ENCODE measurements around the gene MBTD1. TPM values are rescaled to one million over a fixed set of nuclear protein-coding genes. Genes with fewer than 3 reads are reported as not detected.
"Not testable (repeated sequence)": the region's sequence is repeated elsewhere in the genome, so short reads cannot be mapped to it uniquely, and the experiment has no call there.

Gene MBTD1
- total and polyA plus RNA-seq, 10 of the 15 experiments (the other 5 are each of a cell fraction or from before 2014, with no cell fraction given): 1.3 to 16.7 (median 9.5) TPM

GRCh38 chr17:51298508-51299371 is 38.9 kb upstream of the MBTD1 start:
- POLR2A ChIA-PET: no interaction called here
- 69% methylated on average over 10 of the region's 10 CpGs for WGBS (ENCODE audit: insufficient coverage, insufficient replicate concordance, low lambda C conversion rate, missing lambda C conversion rate)
- no TSS peak for BruUV-seq (replicated peaks)
- H3K4me2 ChIP-seq (ENCODE audit: control insufficient read depth, insufficient read depth): no peak overlapping the region
- 0 out of 3 replicates have a peak, but pooled peaks have one; percentile 38 for ATAC-seq
- no peak overlapping the region for H3K27ac ChIP-seq (ENCODE audit: control insufficient read depth, insufficient read depth)
- no peak for DNase-seq (ENCODE audit: low read depth, low spot score)
- no peak overlapping the region for H3K4me3 ChIP-seq
- SMC1A ChIA-PET (ENCODE audit: uncharacterized antibody, unreplicated experiment): interaction anchor here (1.0 to 3.2 kb wide), 7 partner anchors 9 to 317 kb away, joined by 3 to 11 read pairs (median 3); no protein-coding TSS in a partner anchor
- RAD21 ChIA-PET (ENCODE audit: unreplicated experiment): interaction anchor here (1.1 to 1.7 kb wide), 2 partner anchors 10 to 237 kb away, joined by 3 to 5 read pairs; no protein-coding TSS in a partner anchor
- H3K79me2 ChIP-seq (ENCODE audit: control insufficient read depth, insufficient read depth, low read length): no peaks in the 10 kb centered on the region
- intact Hi-C loops (cut with micrococcal nuclease; ENCODE audit: unreplicated experiment): loop anchor here (2.0 kb wide), 1 partner anchor 238 kb away; no protein-coding TSS in a partner anchor
- H4K20me1 ChIP-seq (ENCODE audit: control insufficient read depth, insufficient read depth): no peaks in the 10 kb centered on the region
- peaks cover 0 to 17% of the 10 kb centered on the region in 2 experiments; a peak in 1 of 4 replicates for H3K36me3 ChIP-seq (ENCODE audit: control insufficient read depth in 2 of 2, insufficient read depth in 2 of 2, low read length in 1 of 2)
- H3K9ac ChIP-seq (ENCODE audit: control insufficient read depth, insufficient read depth, low read length): no peak overlapping the region
- CTCF ChIA-PET: interaction anchor here (1.0 to 3.0 kb wide), 9 partner anchors 10 to 808 kb away, joined by 3 to 18 read pairs (median 8); no protein-coding TSS in a partner anchor
- no peaks in the 10 kb centered on the region for H3K27me3 ChIP-seq (replicated peaks in 1 of 2; ENCODE audit: control insufficient read depth in 2 of 2, insufficient read depth in 2 of 2, low read length in 1 of 2)
- in situ Hi-C loops (cut with MboI): no loop called here
- H3K9me3 ChIP-seq (replicated peaks; ENCODE audit: control insufficient read depth, insufficient read depth, low read length): no peaks in the 10 kb centered on the region
- no peak overlapping the region for H2AFZ ChIP-seq (ENCODE audit: control insufficient read depth, low read depth, low read length)
- TF ChIP-seq, protein P1, sequence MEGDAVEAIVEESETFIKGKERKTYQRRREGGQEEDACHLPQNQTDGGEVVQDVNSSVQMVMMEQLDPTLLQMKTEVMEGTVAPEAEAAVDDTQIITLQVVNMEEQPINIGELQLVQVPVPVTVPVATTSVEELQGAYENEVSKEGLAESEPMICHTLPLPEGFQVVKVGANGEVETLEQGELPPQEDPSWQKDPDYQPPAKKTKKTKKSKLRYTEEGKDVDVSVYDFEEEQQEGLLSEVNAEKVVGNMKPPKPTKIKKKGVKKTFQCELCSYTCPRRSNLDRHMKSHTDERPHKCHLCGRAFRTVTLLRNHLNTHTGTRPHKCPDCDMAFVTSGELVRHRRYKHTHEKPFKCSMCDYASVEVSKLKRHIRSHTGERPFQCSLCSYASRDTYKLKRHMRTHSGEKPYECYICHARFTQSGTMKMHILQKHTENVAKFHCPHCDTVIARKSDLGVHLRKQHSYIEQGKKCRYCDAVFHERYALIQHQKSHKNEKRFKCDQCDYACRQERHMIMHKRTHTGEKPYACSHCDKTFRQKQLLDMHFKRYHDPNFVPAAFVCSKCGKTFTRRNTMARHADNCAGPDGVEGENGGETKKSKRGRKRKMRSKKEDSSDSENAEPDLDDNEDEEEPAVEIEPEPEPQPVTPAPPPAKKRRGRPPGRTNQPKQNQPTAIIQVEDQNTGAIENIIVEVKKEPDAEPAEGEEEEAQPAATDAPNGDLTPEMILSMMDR (IDR thresholded peaks at IDR 0.05 in 2 of 3, conservative IDR thresholded peaks at IDR 0.05 in 1 of 3; ENCODE audit: control insufficient read depth in 2 of 3, extremely low read depth in 1 of 3, insufficient read depth in 1 of 3, low read depth in 3 of 3, low read length in 3 of 3): peak; percentile 62 to 68 (median 63); a peak in 5 of 6 replicates
- TF ChIP-seq TARDBP (IDR thresholded peaks at IDR 0.05; ENCODE audit: borderline replicate concordance) (no peak), SRF (IDR thresholded peaks at IDR 0.05; ENCODE audit: low read depth in 2 of 2, low read length in 2 of 2) (no peak), STAT3 (IDR thresholded peaks at IDR 0.05; ENCODE audit: low read depth, low read length) (no peak), CHD2 (IDR thresholded peaks at IDR 0.05; ENCODE audit: borderline replicate concordance, low read depth, low read length) (no peak), RAD21 (IDR thresholded peaks at IDR 0.05; ENCODE audit: insufficient read depth, low read depth, low read length) (peak; percentile 63), POLR2AphosphoS5 (IDR thresholded peaks at IDR 0.05; ENCODE audit: low read length) (0 out of 2 replicates have a peak, but pooled peaks have one; percentile 34)
- peak; percentile 71 for FAIRE-seq
- H3K4me1 ChIP-seq (ENCODE audit: control insufficient read depth, insufficient read depth, low read length): no peaks in the 10 kb centered on the region

DNA sequence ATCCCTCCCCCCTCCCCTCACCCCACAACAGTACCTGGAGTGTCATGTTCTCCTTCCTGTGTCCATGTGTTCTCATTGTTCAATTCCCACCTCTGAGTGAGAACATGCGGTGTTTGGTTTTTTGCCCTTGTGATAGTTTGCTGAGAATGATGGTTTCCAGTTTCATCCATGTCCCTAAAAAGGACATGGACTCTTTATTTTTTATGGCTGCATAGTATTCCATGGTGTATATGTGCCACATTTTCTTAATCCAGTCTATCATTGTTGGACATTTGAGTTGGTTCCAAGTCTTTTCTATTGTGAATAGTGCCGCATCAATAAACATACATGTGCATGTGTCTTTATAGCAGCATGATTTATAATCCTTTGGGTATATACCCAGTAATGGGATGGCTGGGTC is 34.5 kb upstream of the MBTD1 start:
- H3K27me3 ChIP-seq (replicated peaks in 1 of 2; ENCODE audit: control insufficient read depth in 2 of 2, insufficient read depth in 2 of 2, low read length in 1 of 2); H3K9ac ChIP-seq (ENCODE audit: control insufficient read depth, insufficient read depth, low read length); H3K4me3 ChIP-seq; RAD21 ChIA-PET (ENCODE audit: unreplicated experiment); H3K4me2 ChIP-seq (ENCODE audit: control insufficient read depth, insufficient read depth); H3K27ac ChIP-seq (ENCODE audit: control insufficient read depth, insufficient read depth); DNase-seq (ENCODE audit: low read depth, low spot score); FAIRE-seq; H3K4me1 ChIP-seq (ENCODE audit: control insufficient read depth, insufficient read depth, low read length); H2AFZ ChIP-seq (ENCODE audit: control insufficient read depth, low read depth, low read length); in situ Hi-C loops (cut with MboI); BruUV-seq (replicated peaks); POLR2A ChIA-PET; ATAC-seq; intact Hi-C loops (cut with micrococcal nuclease; ENCODE audit: unreplicated experiment); CTCF ChIA-PET; H4K20me1 ChIP-seq (ENCODE audit: control insufficient read depth, insufficient read depth); H3K79me2 ChIP-seq (ENCODE audit: control insufficient read depth, insufficient read depth, low read length); H3K9me3 ChIP-seq (replicated peaks; ENCODE audit: control insufficient read depth, insufficient read depth, low read length): not testable (repeated sequence)
- peaks cover 0 to 34% of the 10 kb centered on the region in 2 experiments; a peak in 2 of 4 replicates for H3K36me3 ChIP-seq (ENCODE audit: control insufficient read depth in 2 of 2, insufficient read depth in 2 of 2, low read length in 1 of 2)
- SMC1A ChIA-PET (ENCODE audit: uncharacterized antibody, unreplicated experiment): interaction anchor here (0.7 kb wide), 1 partner anchor 12 kb away, joined by 3 read pairs; no protein-coding TSS in a partner anchor
- 98% methylated on average over 2 of the region's 2 CpGs for WGBS (ENCODE audit: insufficient coverage, insufficient replicate concordance, low lambda C conversion rate, missing lambda C conversion rate)

Data from GM12878 (cell line).